HEK293 (cell line): ENCODE results near the gene STYXL1.

Source experiments
- FEZF1 ChIP-seq: fragments of 450-650 bp; formaldehyde crosslinking; IDR thresholded peaks from 2 replicates; pipeline ENCODE4 v1.5.1; 2016; ENCODE audit warnings: missing biosample characterization, missing genetic modification characterization
- KLF10 ChIP-seq: fragments of 450-650 bp; IDR thresholded peaks from 2 replicates; pipeline ENCODE4 v1.5.1; 2018; ENCODE audit warnings: missing biosample characterization, mild to moderate bottlenecking, missing genetic modification characterization
- KLF16 ChIP-seq: fragments of 450-650 bp; formaldehyde crosslinking; IDR thresholded peaks from 2 replicates; pipeline ENCODE4 v1.5.1; 2017; ENCODE audit warnings: missing biosample characterization, missing genetic modification characterization
- KLF9 ChIP-seq: fragments of 450-650 bp; formaldehyde crosslinking; IDR thresholded peaks from 2 replicates; pipeline ENCODE4 v1.5.1; 2016; ENCODE audit warnings: missing biosample characterization, missing genetic modification characterization, low read depth
- MYNN ChIP-seq: fragments of 450-650 bp; formaldehyde crosslinking; IDR thresholded peaks from 2 replicates; pipeline ENCODE4 v1.5.1; 2016; ENCODE audit warnings: missing biosample characterization, missing genetic modification characterization, borderline replicate concordance
- PRDM4 ChIP-seq: fragments of 450-650 bp; formaldehyde crosslinking; IDR thresholded peaks from 2 replicates; pipeline ENCODE4 v1.5.1; 2017; ENCODE audit warnings: missing biosample characterization, missing genetic modification characterization
- REST ChIP-seq: fragments of 450-650 bp; formaldehyde crosslinking; IDR thresholded peaks from 2 replicates; pipeline ENCODE4 v1.5.1; 2016; ENCODE audit warnings: missing biosample characterization, missing genetic modification characterization
- SCRT2 ChIP-seq: fragments of 450-650 bp; formaldehyde crosslinking; IDR thresholded peaks from 2 replicates; pipeline ENCODE4 v1.5.1; 2016; ENCODE audit warnings: missing biosample characterization, missing genetic modification characterization
- TSHZ1 ChIP-seq: fragments of 450-650 bp; formaldehyde crosslinking; IDR thresholded peaks from 2 replicates; pipeline ENCODE4 v1.5.1; 2016; ENCODE audit warnings: missing biosample characterization, missing genetic modification characterization, borderline replicate concordance
- ZBTB17 ChIP-seq: fragments of 450-650 bp; formaldehyde crosslinking; IDR thresholded peaks from 2 replicates; pipeline ENCODE4 v1.5.1; 2016; ENCODE audit warnings: missing biosample characterization, missing genetic modification characterization
- ZFP3 ChIP-seq: fragments of 450-650 bp; formaldehyde crosslinking; IDR thresholded peaks from 2 replicates; pipeline ENCODE4 v1.5.1; 2016; ENCODE audit warnings: low read depth, missing biosample characterization, missing genetic modification characterization
- ZFP69B ChIP-seq: fragments of 450-650 bp; formaldehyde crosslinking; IDR thresholded peaks from 2 replicates; pipeline ENCODE4 v1.5.1; 2016; ENCODE audit warnings: missing biosample characterization, missing genetic modification characterization
- ZNF114 ChIP-seq: fragments of 450-650 bp; formaldehyde crosslinking; IDR thresholded peaks from 2 replicates; pipeline ENCODE4 v1.5.0; 2017; ENCODE audit warnings: missing biosample characterization, missing genetic modification characterization
- ZNF138 ChIP-seq: fragments of 450-650 bp; formaldehyde crosslinking; IDR thresholded peaks from 2 replicates; pipeline ENCODE4 v1.5.1; 2016; ENCODE audit warnings: missing biosample characterization, missing genetic modification characterization, borderline replicate concordance
- ZNF18 ChIP-seq: fragments of 450-650 bp; formaldehyde crosslinking; IDR thresholded peaks from 2 replicates; pipeline ENCODE4 v1.5.1; 2016; ENCODE audit warnings: missing biosample characterization, missing genetic modification characterization
- ZNF202 ChIP-seq: fragments of 450-650 bp; formaldehyde crosslinking; IDR thresholded peaks from 2 replicates; pipeline ENCODE4 v1.5.1; 2016; ENCODE audit warnings: missing biosample characterization, missing genetic modification characterization, borderline replicate concordance
- ZNF292 ChIP-seq: fragments of 450-650 bp; formaldehyde crosslinking; IDR thresholded peaks from 2 replicates; pipeline ENCODE4 v1.5.1; 2016; ENCODE audit warnings: low read depth, missing biosample characterization, missing genetic modification characterization, borderline replicate concordance
- ZNF350 ChIP-seq: fragments of 450-650 bp; formaldehyde crosslinking; IDR thresholded peaks from 2 replicates; pipeline ENCODE4 v1.5.0; 2017; ENCODE audit warnings: missing biosample characterization, mild to moderate bottlenecking, missing genetic modification characterization
- ZNF398 ChIP-seq: fragments of 450-650 bp; formaldehyde crosslinking; IDR thresholded peaks from 2 replicates; pipeline ENCODE4 v1.5.1; 2017; ENCODE audit warnings: missing biosample characterization, missing genetic modification characterization
- ZNF416 ChIP-seq: fragments of 450-650 bp; formaldehyde crosslinking; IDR thresholded peaks from 2 replicates; pipeline ENCODE4 v1.5.1; 2016; ENCODE audit warnings: missing biosample characterization, missing genetic modification characterization
- ZNF530 ChIP-seq: fragments of 450-650 bp; formaldehyde crosslinking; IDR thresholded peaks from 2 replicates; pipeline ENCODE4 v1.5.1; 2016; ENCODE audit warnings: low read depth, missing biosample characterization, missing genetic modification characterization
- ZNF558 ChIP-seq: fragments of 450-650 bp; formaldehyde crosslinking; IDR thresholded peaks from 2 replicates; pipeline ENCODE4 v1.5.1; 2016; ENCODE audit warnings: missing biosample characterization, missing genetic modification characterization
- ZNF560 ChIP-seq: fragments of 450-650 bp; formaldehyde crosslinking; IDR thresholded peaks from 2 replicates; pipeline ENCODE4 v1.5.1; 2017; ENCODE audit warnings: missing biosample characterization, missing genetic modification characterization, borderline replicate concordance
- ZNF660 ChIP-seq: fragments of 450-650 bp; IDR thresholded peaks from 2 replicates; pipeline ENCODE4 v1.5.1; 2018; ENCODE audit warnings: missing biosample characterization, mild to moderate bottlenecking, missing genetic modification characterization
- ZNF76 ChIP-seq: fragments of 450-650 bp; formaldehyde crosslinking; IDR thresholded peaks from 2 replicates; pipeline ENCODE4; 2016; ENCODE audit warnings: low read depth, missing biosample characterization, missing genetic modification characterization, borderline replicate concordance
- ZSCAN23 ChIP-seq: fragments of 450-650 bp; formaldehyde crosslinking; IDR thresholded peaks from 2 replicates; pipeline ENCODE4 v1.5.1; 2016; ENCODE audit warnings: missing biosample characterization, missing genetic modification characterization

The STYXL1 gene

GRCh38 chr7:76047811-76048667 lies at the start of gene STYXL1, which contains the start of gene MDH2 (continued):
- TF ChIP-seq PRDM4 (tag by site-specific recombination) (no peak), ZNF350 (tag by site-specific recombination) (no peak), ZNF398 (tag by site-specific recombination) (peak; percentile 74), ZSCAN23 (no peak), ZNF416 (tag by site-specific recombination) (no peak), ZNF660 (tag by site-specific recombination) (no peak; the same call in 1 of the 2 replicates), ZNF18 (tag by site-specific recombination) (no peak), ZNF558 (tag by site-specific recombination) (no peak), REST (tag by site-specific recombination) (0 out of 2 replicates have a peak, but pooled peaks have one; percentile 49), ZNF202 (tag by site-specific recombination) (no peak), MYNN (no peak), KLF16 (tag by site-specific recombination) (peak; percentile 66; the same call in 1 of the 2 replicates), ZNF560 (tag by site-specific recombination) (no peak), ZNF138 (tag by site-specific recombination) (no peak), ZNF114 (tag by site-specific recombination) (no peak), SCRT2 (tag by site-specific recombination) (no peak), KLF10 (tag by site-specific recombination) (no peak), ZNF530 (tag by site-specific recombination) (no peak), FEZF1 (tag by site-specific recombination) (no peak), ZFP69B (tag by site-specific recombination) (peak; percentile 85), ZFP3 (no peak), ZBTB17 (0 out of 2 replicates have a peak, but pooled peaks have one; percentile 30), ZNF76 (tag by site-specific recombination) (peak; percentile 65; the same call in 1 of the 2 replicates), KLF9 (tag by site-specific recombination) (no peak), TSHZ1 (tag by site-specific recombination) (no peak), ZNF292 (tag by site-specific recombination) (no peak)
